Activated CD8-positive, alpha-beta memory T cell treated with anti-CD3 and anti-CD28 coated beads for 24 hours (primary cell): ENCODE data around the gene RAD1.

Source experiments
- DNase-seq: peaks from one replicate; pipeline ENCODE4 v3.0.0-alpha.2; 2020

RAD1 gene

DNA sequence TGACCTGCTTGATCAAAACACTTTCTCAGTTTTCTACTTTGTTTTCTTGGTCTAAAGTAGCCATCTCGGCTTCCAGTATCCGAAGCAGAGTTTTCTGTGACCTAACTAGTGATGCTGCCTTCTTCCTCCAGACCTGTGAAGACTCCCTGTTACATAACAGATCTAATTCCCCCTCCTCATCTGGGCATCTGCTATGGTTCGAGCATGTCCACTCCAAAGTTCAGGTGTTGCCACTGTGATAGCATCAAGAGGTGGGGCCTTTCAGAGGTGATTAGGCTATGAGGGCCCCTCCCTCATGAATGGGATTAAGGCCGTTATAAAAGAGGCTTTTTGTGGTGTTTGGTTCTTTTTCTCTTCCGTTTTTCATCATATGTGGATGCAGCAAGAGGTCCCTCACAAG lies 56.1 kb downstream of the RAD1 start:
- no peak for DNase-seq

DNA sequence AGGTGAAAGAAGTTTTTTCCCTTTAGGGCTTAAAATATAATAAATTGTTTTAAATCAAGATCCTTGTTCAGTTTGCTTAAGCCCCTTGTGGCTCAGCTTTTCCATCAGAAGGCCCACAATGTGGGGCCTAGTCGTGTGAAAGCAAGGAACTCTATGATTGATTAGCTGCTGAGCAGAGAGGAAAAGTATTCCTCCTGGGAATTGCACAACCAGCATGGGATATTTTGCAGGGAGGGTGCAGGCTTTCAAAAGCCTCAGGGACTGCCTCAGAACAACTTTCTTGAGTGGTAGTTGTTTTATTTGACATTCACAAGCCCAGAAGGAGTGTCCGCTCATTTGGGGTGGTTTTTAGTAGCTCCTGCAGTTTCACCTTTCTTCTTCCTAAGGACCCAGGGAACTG lies 56.5 kb downstream of the RAD1 start:
- no peak for DNase-seq

DNA sequence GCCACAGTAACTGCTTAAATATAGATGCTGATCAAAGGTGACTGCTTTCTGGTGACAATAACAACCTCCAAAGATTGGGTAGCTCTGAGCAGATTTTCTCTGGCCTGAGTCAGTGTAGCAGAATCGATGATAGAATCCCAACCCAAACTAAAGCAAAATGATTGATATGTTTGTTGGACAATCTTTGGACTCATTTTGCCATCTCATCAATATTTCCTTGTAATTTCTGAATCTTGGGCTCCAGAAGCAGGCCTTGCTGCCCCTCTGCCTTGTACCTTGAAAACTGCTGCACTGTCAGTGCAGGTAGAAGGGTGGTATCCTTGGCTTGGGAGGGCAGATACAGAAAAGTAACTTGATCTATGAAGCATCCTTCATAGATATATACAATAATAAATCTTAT lies 57.4 kb downstream of the RAD1 start:
- no peak for DNase-seq

DNA sequence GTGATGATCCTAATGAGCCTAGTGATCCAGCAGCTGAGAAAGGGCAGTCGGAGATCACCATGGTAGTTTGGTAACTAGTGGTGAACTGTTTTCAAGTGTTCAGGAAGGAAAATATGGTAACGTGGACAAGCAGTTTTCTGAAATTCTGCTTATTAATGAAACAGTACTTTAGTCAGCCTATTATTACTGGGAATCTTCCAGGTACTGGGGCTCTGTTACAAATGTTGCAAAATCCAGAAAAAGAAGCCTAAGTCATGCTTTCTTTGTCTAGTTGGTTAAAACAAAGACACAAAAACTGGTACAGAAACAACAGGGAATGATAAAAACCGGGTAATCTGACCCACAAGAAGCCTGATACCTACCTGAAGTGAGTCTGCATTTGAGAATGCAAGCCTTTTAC lies 58.1 kb downstream of the RAD1 start:
- no peak for DNase-seq
